GM21381 (cell line): ENCODE results near the gene CCDC134.

Source experiments
- ATAC-seq: cut with Tn5 transposase; IDR thresholded peaks from one replicate; pipeline ENCODE4 v1.9.1; 2021; ENCODE audit warnings: mild to moderate bottlenecking, moderate library complexity; ENCODE audit not compliant: unreplicated experiment

Gene CCDC134

GRCh38 chr22:41782751-41783150 is 17.7 kb upstream of the CCDC134 start:
- no peak for ATAC-seq

GRCh38 chr22:41787331-41787730 is 13.1 kb upstream of the CCDC134 start:
- no peak for ATAC-seq

- no peak for ATAC-seq
Observed at GRCh38 chr22:41793871-41794270, 6.6 kb upstream of the CCDC134 start.

- ATAC-seq: no peak
Observed at GRCh38 chr22:41798736-41799135, 1.7 kb upstream of the CCDC134 start.

GRCh38 chr22:41799486-41800347 is 762 bp upstream of the CCDC134 start:
- peak; percentile 3 for ATAC-seq

- ATAC-seq: no peak
Observed at GRCh38 chr22:41801147-41801819, 804 bp downstream of the CCDC134 start.

GRCh38 chr22:41801886-41802285 is 1.4 kb downstream of the CCDC134 start:
- no peak for ATAC-seq

GRCh38 chr22:41805639-41806038 is 5.2 kb downstream of the CCDC134 start:
- no peak for ATAC-seq

- no peak for ATAC-seq
Observed at GRCh38 chr22:41808400-41808799, 7.9 kb downstream of the CCDC134 start.

GRCh38 chr22:41810022-41810421 is 9.5 kb downstream of the CCDC134 start:
- no peak for ATAC-seq

GRCh38 chr22:41812805-41813545 is 12.5 kb downstream of the CCDC134 start:
- no peak for ATAC-seq

- no peak for ATAC-seq
Observed at GRCh38 chr22:41813726-41814410, 13.4 kb downstream of the CCDC134 start.

GRCh38 chr22:41815716-41816115 is 15.2 kb downstream of the CCDC134 start:
- ATAC-seq: no peak

GRCh38 chr22:41816241-41816640 is 15.8 kb downstream of the CCDC134 start:
- ATAC-seq: no peak

GRCh38 chr22:41816871-41817270 is 16.4 kb downstream of the CCDC134 start:
- no peak for ATAC-seq

GRCh38 chr22:41818011-41818410 is 17.5 kb downstream of the CCDC134 start:
- no peak for ATAC-seq

GRCh38 chr22:41818596-41818995 is 18.1 kb downstream of the CCDC134 start:
- ATAC-seq: no peak

GRCh38 chr22:41819257-41819656 is 18.8 kb downstream of the CCDC134 start:
- ATAC-seq: no peak

- ATAC-seq: no peak
Observed at GRCh38 chr22:41820447-41820846, 20.0 kb downstream of the CCDC134 start.

- ATAC-seq: no peak
Observed at GRCh38 chr22:41821471-41822316, 21.2 kb downstream of the CCDC134 start.
